Loucy (cell line): ENCODE results near the gene WIPI1.

Experiments
- H2AFZ ChIP-seq: fragments of 200-600 bp; sonication (generic); 2 replicates; pipeline ENCODE4 v1.6.0; 2016; ENCODE audit warnings: antibody characterized with exemption, mild to moderate bottlenecking, low read length, moderate library complexity
- H3F3A ChIP-seq: fragments of 200-600 bp; 2 replicates; pipeline ENCODE4 v1.6.0; 2016; ENCODE audit warnings: antibody characterized with exemption, low read depth, mild to moderate bottlenecking
- H3K27me3 ChIP-seq: fragments of 200-600 bp; sonication (generic); 2 replicates; pipeline ENCODE4 v1.6.1; 2014; ENCODE audit warnings: low read length, mild to moderate bottlenecking; ENCODE audit not compliant: insufficient read depth, poor library complexity, severe bottlenecking
- H3K36me3 ChIP-seq: fragments of 200-600 bp; sonication (generic); 2 replicates; pipeline ENCODE4 v1.6.1; 2016; ENCODE audit warnings: low read length; ENCODE audit not compliant: insufficient read depth
- H3K4me1 ChIP-seq: fragments of 200-600 bp; sonication (generic); 2 replicates; pipeline ENCODE4 v1.5.1; 2014; ENCODE audit warnings: low read length, mild to moderate bottlenecking; ENCODE audit not compliant: insufficient read depth, poor library complexity, severe bottlenecking
- H3K4me2 ChIP-seq: fragments of 200-600 bp; sonication (generic); 2 replicates; pipeline ENCODE4 v1.6.0; 2014; ENCODE audit warnings: antibody characterized with exemption, low read length, low read depth, mild to moderate bottlenecking; ENCODE audit not compliant: poor library complexity, severe bottlenecking
- H3K4me3 ChIP-seq: fragments of 200-600 bp; sonication (generic); 2 replicates; pipeline ENCODE4 v1.5.1; 2014; ENCODE audit warnings: low read length, mild to moderate bottlenecking, mixed read lengths; ENCODE audit not compliant: poor library complexity, severe bottlenecking
- H3K79me2 ChIP-seq: fragments of 200-600 bp; sonication (generic); 2 replicates; pipeline ENCODE4 v1.6.1; 2014; ENCODE audit warnings: low read length; ENCODE audit not compliant: insufficient read depth
- H3K9ac ChIP-seq: fragments of 200-600 bp; sonication (generic); 2 replicates; pipeline ENCODE4 v1.6.0; 2014; ENCODE audit warnings: mild to moderate bottlenecking, low read depth, low read length, moderate library complexity; ENCODE audit not compliant: poor library complexity, severe bottlenecking
- H3K9me2 ChIP-seq: fragments of 200-600 bp; sonication (generic); replicated peaks from 2 replicates; pipeline ENCODE4 v1.6.1; 2016; ENCODE audit warnings: low read depth, low read length, mixed read lengths
- H3K9me3 ChIP-seq: fragments of 200-600 bp; sonication (generic); 2 replicates; pipeline ENCODE4 v1.6.1; 2014; ENCODE audit warnings: mild to moderate bottlenecking, antibody characterized with exemption, low read length, low read depth; ENCODE audit not compliant: insufficient read depth
- H4K20me1 ChIP-seq: fragments of 200-600 bp; sonication (generic); 2 replicates; pipeline ENCODE4 v1.6.0; 2014; ENCODE audit warnings: antibody characterized with exemption, low read length, mild to moderate bottlenecking; ENCODE audit not compliant: insufficient read depth, poor library complexity, severe bottlenecking
- EZH2phosphoT487 ChIP-seq: fragments of 200-600 bp; IDR thresholded peaks from 2 replicates; pipeline ENCODE4 v1.6.1; 2018; ENCODE audit warnings: antibody characterized with exemption, mild to moderate bottlenecking, moderate library complexity, borderline replicate concordance
- TF ChIP-seq, protein P1 (sequence below): fragments of 200-600 bp; sonication (generic); conservative IDR thresholded peaks from 2 replicates; pipeline ENCODE4 v1.5.1; 2014; ENCODE audit warnings: mild to moderate bottlenecking, antibody characterized with exemption, low read length

Gene WIPI1

GRCh38 chr17:68453991-68454665, 3.2 kb downstream of the WIPI1 start:
- H3K4me1 ChIP-seq: peaks cover 27% of the 10 kb centered on the region
- no peak overlapping the region for H2AFZ ChIP-seq
- H3K9ac ChIP-seq: peak overlapping the region; percentile 80
- no peak overlapping the region for H3K4me3 ChIP-seq
- H3K36me3 ChIP-seq: 0 out of 2 replicates have a peak, but pooled peaks cover 3% of the 10 kb centered on the region
- H3K79me2 ChIP-seq: peaks cover 10% of the 10 kb centered on the region; the same call in 1 of the 2 replicates
- no peaks in the 10 kb centered on the region for H3K27me3 ChIP-seq
- H3K9me2 ChIP-seq: no peaks in the 10 kb centered on the region
- no peak for TF ChIP-seq EZH2phosphoT487
- TF ChIP-seq, protein P1, sequence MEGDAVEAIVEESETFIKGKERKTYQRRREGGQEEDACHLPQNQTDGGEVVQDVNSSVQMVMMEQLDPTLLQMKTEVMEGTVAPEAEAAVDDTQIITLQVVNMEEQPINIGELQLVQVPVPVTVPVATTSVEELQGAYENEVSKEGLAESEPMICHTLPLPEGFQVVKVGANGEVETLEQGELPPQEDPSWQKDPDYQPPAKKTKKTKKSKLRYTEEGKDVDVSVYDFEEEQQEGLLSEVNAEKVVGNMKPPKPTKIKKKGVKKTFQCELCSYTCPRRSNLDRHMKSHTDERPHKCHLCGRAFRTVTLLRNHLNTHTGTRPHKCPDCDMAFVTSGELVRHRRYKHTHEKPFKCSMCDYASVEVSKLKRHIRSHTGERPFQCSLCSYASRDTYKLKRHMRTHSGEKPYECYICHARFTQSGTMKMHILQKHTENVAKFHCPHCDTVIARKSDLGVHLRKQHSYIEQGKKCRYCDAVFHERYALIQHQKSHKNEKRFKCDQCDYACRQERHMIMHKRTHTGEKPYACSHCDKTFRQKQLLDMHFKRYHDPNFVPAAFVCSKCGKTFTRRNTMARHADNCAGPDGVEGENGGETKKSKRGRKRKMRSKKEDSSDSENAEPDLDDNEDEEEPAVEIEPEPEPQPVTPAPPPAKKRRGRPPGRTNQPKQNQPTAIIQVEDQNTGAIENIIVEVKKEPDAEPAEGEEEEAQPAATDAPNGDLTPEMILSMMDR: no peak
- H4K20me1 ChIP-seq: no peaks in the 10 kb centered on the region
- no peaks in the 10 kb centered on the region for H3K9me3 ChIP-seq
- H3K4me2 ChIP-seq: peak overlapping the region; percentile 95
- no peaks in the 10 kb centered on the region for H3F3A ChIP-seq

DNA sequence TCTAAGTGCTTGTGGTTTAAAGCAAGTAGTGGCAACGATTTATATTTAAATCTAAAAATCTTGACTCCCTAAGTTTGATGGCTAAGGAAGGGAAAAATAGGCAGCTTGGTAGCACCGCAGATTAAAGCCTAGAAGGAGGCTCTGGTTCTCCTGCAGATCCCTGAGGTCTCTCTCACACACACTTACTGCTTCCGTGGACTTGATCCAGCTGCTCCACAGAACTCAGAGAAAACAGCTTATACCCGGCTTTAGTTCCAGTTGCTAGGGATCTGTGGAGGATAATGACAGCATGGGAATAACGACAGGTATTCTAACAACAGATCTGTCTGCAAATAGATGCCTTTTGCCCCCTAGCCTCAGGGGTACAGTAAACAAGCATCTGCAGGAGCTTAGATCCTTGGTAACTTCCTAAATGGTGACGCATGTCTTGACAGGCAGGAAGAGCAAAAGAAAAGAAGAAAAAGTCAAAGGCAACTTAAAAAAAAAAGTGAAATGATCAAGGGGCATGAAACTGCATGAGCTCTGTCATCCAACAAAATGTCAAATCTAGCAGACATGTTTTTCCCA, 4.5 kb downstream of the WIPI1 start:
- H3K36me3 ChIP-seq: 0 out of 2 replicates have a peak, but pooled peaks cover 3% of the 10 kb centered on the region
- no peak overlapping the region for H2AFZ ChIP-seq
- no peak overlapping the region for H3K9ac ChIP-seq
- H3F3A ChIP-seq: no peaks in the 10 kb centered on the region
- peaks cover 21% of the 10 kb centered on the region for H3K4me1 ChIP-seq
- no peaks in the 10 kb centered on the region for H3K9me3 ChIP-seq
- TF ChIP-seq, protein P1: no peak
- no peak for TF ChIP-seq EZH2phosphoT487
- H3K9me2 ChIP-seq: no peaks in the 10 kb centered on the region
- no peak overlapping the region for H3K4me3 ChIP-seq
- peaks cover 10% of the 10 kb centered on the region; the same call in 1 of the 2 replicates for H3K79me2 ChIP-seq
- H4K20me1 ChIP-seq: no peaks in the 10 kb centered on the region
- H3K4me2 ChIP-seq: no peak overlapping the region
- no peaks in the 10 kb centered on the region for H3K27me3 ChIP-seq

DNA sequence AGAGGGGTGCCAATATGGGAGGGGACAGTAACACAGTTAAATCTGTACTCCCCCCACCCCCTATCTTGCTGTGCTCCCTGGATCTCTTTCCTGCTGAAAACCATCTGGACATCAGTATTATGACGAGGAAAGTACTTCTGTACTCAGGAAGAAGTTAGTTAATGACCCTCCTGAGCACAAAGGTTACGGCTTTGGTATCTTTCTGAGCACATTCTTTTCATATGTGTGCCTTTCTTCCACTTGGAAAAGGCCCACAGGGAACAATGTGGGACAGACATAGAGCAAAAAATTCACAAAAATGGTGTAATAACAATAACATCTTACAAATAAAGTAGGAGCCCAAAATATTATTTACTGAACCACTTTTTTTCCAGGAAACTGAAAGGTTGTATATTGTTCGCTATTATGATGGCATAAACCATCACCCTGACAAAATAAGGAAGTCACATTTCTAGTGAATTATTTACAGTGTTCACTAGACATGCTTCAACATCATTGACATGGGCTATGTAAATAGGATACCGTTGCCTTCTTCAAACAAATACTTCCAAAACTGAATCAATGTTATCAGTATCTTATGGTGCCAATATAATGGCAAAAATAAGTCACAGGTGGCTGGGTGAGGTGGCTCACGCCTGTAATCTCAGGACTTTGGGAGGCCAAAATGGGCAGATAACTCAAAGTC, 5.5 kb downstream of the WIPI1 start:
- H3K4me2 ChIP-seq: no peak overlapping the region

More for the DNA sequence above, 5.5 kb downstream of the WIPI1 start:
- H3K9ac ChIP-seq: no peak overlapping the region
- H3K9me3 ChIP-seq: no peaks in the 10 kb centered on the region
- no peaks in the 10 kb centered on the region for H4K20me1 ChIP-seq
- H3K36me3 ChIP-seq: 0 out of 2 replicates have a peak, but pooled peaks cover 3% of the 10 kb centered on the region
- H3K4me1 ChIP-seq: peaks cover 20% of the 10 kb centered on the region
- H3F3A ChIP-seq: no peaks in the 10 kb centered on the region
- no peaks in the 10 kb centered on the region for H3K27me3 ChIP-seq
- peaks cover 7% of the 10 kb centered on the region; the same call in 1 of the 2 replicates for H3K79me2 ChIP-seq
- no peak overlapping the region for H3K4me3 ChIP-seq
- H3K9me2 ChIP-seq: no peaks in the 10 kb centered on the region
- no peak overlapping the region for H2AFZ ChIP-seq
- TF ChIP-seq, protein P1: no peak
- TF ChIP-seq EZH2phosphoT487: no peak
